Measurements from ENCODE around the gene OPCML.

Gene OPCML

DNA sequence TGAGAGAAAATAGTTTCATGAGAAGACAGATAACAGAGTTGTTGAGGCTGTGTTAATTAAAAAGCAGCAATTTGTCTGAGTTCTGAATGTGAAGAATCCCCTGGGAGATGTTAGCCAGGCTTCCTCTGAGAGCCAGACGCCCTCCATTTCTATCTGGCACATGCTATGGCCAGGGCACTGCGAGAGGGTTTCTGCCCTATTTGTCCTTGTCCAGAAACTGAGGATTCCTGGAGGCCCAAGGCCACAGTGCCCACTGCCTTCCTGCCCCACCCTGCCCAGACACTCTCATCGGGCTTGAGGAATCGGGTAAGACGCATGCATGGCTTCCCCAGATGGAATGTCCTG, 484.6 kb downstream of the OPCML start:
- peaks cover 0 to 1% of the 10 kb centered on the region in 2 donors for H3K4me1 ChIP-seq (ENCODE audit: control insufficient read depth in 1 of 2, insufficient read depth in 2 of 2, low read length in 2 of 2)
- H3K4me3 ChIP-seq (ENCODE audit: low read depth in 1 of 2, low read length in 2 of 2), result no peak overlapping the region
- H3K36me3 ChIP-seq (ENCODE audit: control insufficient read depth in 1 of 2, insufficient read depth in 2 of 2, low read length in 2 of 2), result no peaks in the 10 kb centered on the region
- H3K9me3 ChIP-seq (ENCODE audit: control insufficient read depth in 1 of 2, low read length in 2 of 2), result no peaks in the 10 kb centered on the region
- H3K27ac ChIP-seq (ENCODE audit: low read depth, low read length), result no peak overlapping the region
- no peak overlapping the region for H3K9ac ChIP-seq (ENCODE audit: low read depth in 1 of 2, low read length in 2 of 2)
- H3K27me3 ChIP-seq (ENCODE audit: control insufficient read depth in 1 of 2, insufficient read depth in 2 of 2, low read length in 2 of 2), result peaks cover 3 to 11% of the 10 kb centered on the region in 2 donors

DNA sequence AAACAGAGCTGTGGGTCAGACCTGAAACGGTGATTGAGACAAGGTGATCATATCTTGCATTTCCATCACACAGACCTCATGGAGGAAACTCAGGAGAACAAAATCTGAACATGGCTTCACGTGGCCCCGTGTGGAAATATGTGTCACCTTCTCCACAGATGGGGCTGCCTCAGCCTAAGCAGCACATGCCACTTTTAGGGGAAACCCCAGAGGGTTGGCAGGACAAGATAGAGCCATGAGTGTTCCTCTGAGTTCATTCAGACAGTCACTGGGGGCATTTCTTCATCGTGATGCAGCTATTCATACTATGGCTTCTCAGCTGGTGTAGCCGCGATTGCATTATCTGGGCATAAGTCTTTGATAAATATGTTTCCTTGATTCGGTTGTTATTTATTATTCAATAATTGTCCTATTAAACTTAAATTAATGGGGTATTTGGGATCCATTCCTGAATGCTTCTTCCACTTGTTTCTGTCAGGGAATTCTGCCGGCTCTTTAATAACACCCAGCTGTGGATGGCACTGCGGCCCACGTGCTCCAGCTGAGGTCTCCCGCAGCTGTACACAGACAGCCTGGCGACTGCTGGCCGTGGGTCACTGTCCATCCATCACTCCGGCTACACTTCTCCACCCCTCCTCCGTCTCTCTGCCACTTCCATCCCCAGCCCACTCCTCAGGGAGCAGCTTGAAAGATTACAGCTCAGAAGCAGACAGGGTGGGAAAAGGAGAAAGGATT, 485.1 kb downstream of the OPCML start:
- Histone ChIP-seq H3K9me3 (ENCODE audit: control insufficient read depth in 1 of 2, low read length in 2 of 2) (no peaks in the 10 kb centered on the region), H3K4me3 (ENCODE audit: low read depth in 1 of 2, low read length in 2 of 2) (no peak overlapping the region), H3K9ac (ENCODE audit: low read depth in 1 of 2, low read length in 2 of 2) (no peak overlapping the region), H3K36me3 (ENCODE audit: control insufficient read depth in 1 of 2, insufficient read depth in 2 of 2, low read length in 2 of 2) (no peaks in the 10 kb centered on the region), H3K27me3 (ENCODE audit: control insufficient read depth in 1 of 2, insufficient read depth in 2 of 2, low read length in 2 of 2) (peaks cover 5 to 11% of the 10 kb centered on the region in 2 donors), H3K4me1 (ENCODE audit: control insufficient read depth in 1 of 2, insufficient read depth in 2 of 2, low read length in 2 of 2) (peaks cover 0 to 7% of the 10 kb centered on the region in 2 donors), H3K27ac (ENCODE audit: low read depth, low read length) (no peak overlapping the region)

DNA sequence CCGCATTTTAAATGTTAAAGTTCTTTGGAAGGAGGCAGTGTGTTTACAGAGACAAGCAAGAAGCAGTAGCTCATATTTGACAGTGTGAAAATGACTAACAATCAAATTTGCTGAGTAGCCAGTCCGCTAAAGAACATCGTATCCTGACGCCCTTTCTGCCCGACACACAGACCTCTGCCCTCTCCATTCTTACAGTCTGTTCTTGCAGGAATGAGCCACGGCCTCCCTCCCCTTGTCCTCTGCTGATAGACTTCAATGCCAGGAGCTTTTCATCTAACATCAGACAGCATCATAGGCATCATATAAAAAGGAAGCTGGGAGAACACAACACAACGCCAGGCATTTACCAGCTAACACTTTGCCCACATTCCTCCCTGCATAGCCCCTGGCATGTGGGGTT, 486.0 kb downstream of the OPCML start:
- Histone ChIP-seq H3K36me3 (ENCODE audit: control insufficient read depth in 1 of 2, insufficient read depth in 2 of 2, low read length in 2 of 2) (no peaks in the 10 kb centered on the region), H3K4me3 (ENCODE audit: low read depth in 1 of 2, low read length in 2 of 2) (no peak overlapping the region), H3K9me3 (ENCODE audit: control insufficient read depth in 1 of 2, low read length in 2 of 2) (no peaks in the 10 kb centered on the region), H3K27ac (ENCODE audit: low read depth, low read length) (no peak overlapping the region), H3K4me1 (ENCODE audit: control insufficient read depth in 1 of 2, insufficient read depth in 2 of 2, low read length in 2 of 2) (peaks cover 0 to 8% of the 10 kb centered on the region in 2 donors), H3K27me3 (ENCODE audit: control insufficient read depth in 1 of 2, insufficient read depth in 2 of 2, low read length in 2 of 2) (peaks cover 7 to 14% of the 10 kb centered on the region in 2 donors), H3K9ac (ENCODE audit: low read depth in 1 of 2, low read length in 2 of 2) (no peak overlapping the region)

DNA sequence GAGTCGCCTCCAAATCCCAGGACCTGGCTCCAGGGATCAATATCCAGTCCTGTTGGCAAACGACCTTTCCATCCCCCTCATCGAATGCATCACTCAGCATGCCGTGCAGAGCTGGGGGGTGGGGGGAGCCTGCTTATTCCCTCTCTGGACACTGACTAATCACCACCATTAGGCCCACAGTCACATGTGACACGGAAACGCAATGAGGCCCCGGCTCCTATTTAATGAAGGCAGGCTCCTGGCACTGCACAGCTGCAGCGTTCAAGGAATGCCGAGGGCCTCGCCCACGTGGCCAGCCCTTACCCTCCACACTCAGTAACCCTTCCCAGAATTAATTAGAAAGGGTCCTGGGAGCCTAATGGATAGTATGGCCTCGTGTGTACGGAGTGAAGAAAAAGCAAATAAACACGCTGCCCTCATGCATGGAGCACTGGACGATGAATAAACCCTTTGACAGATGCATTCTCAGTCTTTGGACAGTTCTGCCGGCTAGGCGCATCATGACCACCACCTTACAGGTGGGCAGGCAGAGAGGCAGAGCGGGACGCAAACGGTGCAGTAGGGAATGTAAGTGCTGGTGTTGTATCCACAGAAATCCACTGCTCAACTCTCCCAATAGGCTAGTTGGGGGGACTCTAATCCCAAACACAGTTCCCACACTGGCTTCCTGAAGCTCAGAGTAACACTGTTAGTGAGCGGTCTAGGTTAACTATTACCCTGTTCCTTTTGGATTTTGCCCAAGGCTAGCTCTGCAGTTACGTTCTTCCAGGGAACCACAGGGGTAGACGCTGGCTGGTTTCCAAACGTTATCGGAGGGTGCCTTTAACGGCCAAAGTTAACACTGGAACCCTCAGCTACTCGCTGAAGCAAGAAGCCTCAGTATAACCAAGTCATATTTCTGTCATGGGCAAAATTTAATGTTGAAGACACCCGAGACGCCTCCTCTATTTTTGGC, 490.1 kb downstream of the OPCML start:
- Histone ChIP-seq H3K9ac (ENCODE audit: low read depth in 1 of 2, low read length in 2 of 2) (no peak overlapping the region), H3K27ac (ENCODE audit: low read depth, low read length) (no peak overlapping the region), H3K4me3 (ENCODE audit: low read depth in 1 of 2, low read length in 2 of 2) (no peak overlapping the region), H3K27me3 (ENCODE audit: control insufficient read depth in 1 of 2, insufficient read depth in 2 of 2, low read length in 2 of 2) (peaks cover 7 to 15% of the 10 kb centered on the region in 2 donors), H3K4me1 (ENCODE audit: control insufficient read depth in 1 of 2, insufficient read depth in 2 of 2, low read length in 2 of 2) (peaks cover 0 to 8% of the 10 kb centered on the region in 2 donors), H3K9me3 (ENCODE audit: control insufficient read depth in 1 of 2, low read length in 2 of 2) (no peaks in the 10 kb centered on the region), H3K36me3 (ENCODE audit: control insufficient read depth in 1 of 2, insufficient read depth in 2 of 2, low read length in 2 of 2) (no peaks in the 10 kb centered on the region)

DNA sequence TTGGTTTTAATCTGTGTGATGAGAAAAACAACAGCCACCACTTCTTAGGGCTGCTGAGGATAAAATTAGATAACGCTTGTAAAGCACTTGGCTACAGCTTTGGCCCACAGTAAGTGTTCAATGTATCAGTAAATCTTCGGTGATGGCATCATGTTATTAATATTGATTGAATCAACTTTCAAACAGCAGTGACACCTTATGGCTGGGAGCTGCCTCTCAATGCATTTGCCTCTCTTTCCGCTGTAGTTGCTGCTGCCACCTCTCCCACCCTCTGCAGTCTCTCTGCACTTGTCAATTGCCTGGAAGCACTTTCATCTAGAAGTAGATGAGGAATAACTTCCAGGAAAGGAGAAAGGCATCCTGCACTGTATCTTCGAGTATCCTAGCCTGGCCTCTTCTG, 491.1 kb downstream of the OPCML start:
- H3K27me3 ChIP-seq (ENCODE audit: control insufficient read depth in 1 of 2, insufficient read depth in 2 of 2, low read length in 2 of 2), result peaks cover 4 to 15% of the 10 kb centered on the region in 2 donors
- peaks cover 0 to 8% of the 10 kb centered on the region in 2 donors for H3K4me1 ChIP-seq (ENCODE audit: control insufficient read depth in 1 of 2, insufficient read depth in 2 of 2, low read length in 2 of 2)

DNA sequence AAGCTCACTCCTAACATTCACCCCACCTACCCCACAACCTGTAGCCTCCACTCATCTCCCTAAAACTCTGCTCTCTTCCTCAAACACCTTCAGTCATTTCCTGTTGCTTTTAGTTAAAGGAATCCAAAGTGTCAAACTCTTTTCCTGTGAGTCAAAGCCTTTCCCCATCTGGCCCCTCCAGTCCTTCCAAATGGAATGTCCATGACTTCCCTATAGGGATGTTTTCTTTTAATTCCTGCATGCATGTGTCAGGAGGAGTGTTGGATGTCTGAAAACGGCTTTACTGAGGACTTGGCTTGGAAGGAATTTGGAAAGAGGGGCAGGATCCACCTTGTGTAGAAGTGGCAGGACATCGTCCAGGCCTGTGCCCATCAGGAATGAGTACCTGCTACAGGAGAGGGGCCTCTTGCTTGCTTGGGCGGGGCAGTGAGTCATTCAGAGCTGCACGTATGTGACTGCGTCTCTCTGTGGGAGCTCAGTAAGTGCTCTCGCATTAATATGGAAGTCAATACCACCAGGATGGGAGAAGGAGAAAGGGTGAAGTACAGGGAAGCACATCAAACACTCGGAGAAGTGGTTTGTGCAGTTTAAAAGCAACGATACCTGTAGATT, 491.9 kb downstream of the OPCML start:
- H3K36me3 ChIP-seq (ENCODE audit: control insufficient read depth in 1 of 2, insufficient read depth in 2 of 2, low read length in 2 of 2), result no peaks in the 10 kb centered on the region
- H3K27ac ChIP-seq (ENCODE audit: low read depth, low read length), result no peak overlapping the region
- H3K27me3 ChIP-seq (ENCODE audit: control insufficient read depth in 1 of 2, insufficient read depth in 2 of 2, low read length in 2 of 2), result peaks cover 4 to 15% of the 10 kb centered on the region in 2 donors
- no peak overlapping the region for H3K4me3 ChIP-seq (ENCODE audit: low read depth in 1 of 2, low read length in 2 of 2)
- no peaks in the 10 kb centered on the region for H3K9me3 ChIP-seq (ENCODE audit: control insufficient read depth in 1 of 2, low read length in 2 of 2)
- no peak overlapping the region for H3K9ac ChIP-seq (ENCODE audit: low read depth in 1 of 2, low read length in 2 of 2)
- peaks cover 0 to 8% of the 10 kb centered on the region in 2 donors for H3K4me1 ChIP-seq (ENCODE audit: control insufficient read depth in 1 of 2, insufficient read depth in 2 of 2, low read length in 2 of 2)

More for the DNA sequence above, 491.1 kb downstream of the OPCML start:
- Histone ChIP-seq H3K4me3 (ENCODE audit: low read depth in 1 of 2, low read length in 2 of 2) (no peak overlapping the region), H3K9ac (ENCODE audit: low read depth in 1 of 2, low read length in 2 of 2) (no peak overlapping the region), H3K9me3 (ENCODE audit: control insufficient read depth in 1 of 2, low read length in 2 of 2) (no peaks in the 10 kb centered on the region), H3K27ac (ENCODE audit: low read depth, low read length) (no peak overlapping the region), H3K36me3 (ENCODE audit: control insufficient read depth in 1 of 2, insufficient read depth in 2 of 2, low read length in 2 of 2) (no peaks in the 10 kb centered on the region)

DNA sequence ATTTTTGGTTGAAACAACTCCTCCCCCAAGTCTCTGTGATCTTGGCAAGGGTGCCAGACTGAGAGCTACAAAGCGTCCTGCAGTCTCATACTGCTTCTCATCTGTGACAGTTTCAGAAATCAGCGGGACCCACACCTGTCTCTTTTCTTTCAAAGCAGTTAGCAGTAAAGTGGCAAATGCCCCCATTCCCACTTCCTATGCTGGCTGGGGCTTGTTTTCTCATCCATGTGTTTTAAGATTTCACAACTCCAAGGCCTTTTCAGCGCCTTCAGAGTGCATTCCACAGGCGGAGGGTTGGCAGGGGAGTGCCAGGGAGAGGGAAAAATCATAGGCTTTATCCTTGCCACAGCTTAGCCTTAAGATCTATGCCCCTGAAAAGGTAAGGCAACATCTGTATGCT, 493.5 kb downstream of the OPCML start:
- Histone ChIP-seq H3K36me3 (ENCODE audit: control insufficient read depth in 1 of 2, insufficient read depth in 2 of 2, low read length in 2 of 2) (no peaks in the 10 kb centered on the region), H3K4me3 (ENCODE audit: low read depth in 1 of 2, low read length in 2 of 2) (no peak overlapping the region), H3K27me3 (ENCODE audit: control insufficient read depth in 1 of 2, insufficient read depth in 2 of 2, low read length in 2 of 2) (peaks cover 4 to 8% of the 10 kb centered on the region in 2 donors), H3K9me3 (ENCODE audit: control insufficient read depth in 1 of 2, low read length in 2 of 2) (no peaks in the 10 kb centered on the region), H3K27ac (ENCODE audit: low read depth, low read length) (no peak overlapping the region), H3K9ac (ENCODE audit: low read depth in 1 of 2, low read length in 2 of 2) (no peak overlapping the region), H3K4me1 (ENCODE audit: control insufficient read depth in 1 of 2, insufficient read depth in 2 of 2, low read length in 2 of 2) (peaks cover 0 to 8% of the 10 kb centered on the region in 2 donors)

DNA sequence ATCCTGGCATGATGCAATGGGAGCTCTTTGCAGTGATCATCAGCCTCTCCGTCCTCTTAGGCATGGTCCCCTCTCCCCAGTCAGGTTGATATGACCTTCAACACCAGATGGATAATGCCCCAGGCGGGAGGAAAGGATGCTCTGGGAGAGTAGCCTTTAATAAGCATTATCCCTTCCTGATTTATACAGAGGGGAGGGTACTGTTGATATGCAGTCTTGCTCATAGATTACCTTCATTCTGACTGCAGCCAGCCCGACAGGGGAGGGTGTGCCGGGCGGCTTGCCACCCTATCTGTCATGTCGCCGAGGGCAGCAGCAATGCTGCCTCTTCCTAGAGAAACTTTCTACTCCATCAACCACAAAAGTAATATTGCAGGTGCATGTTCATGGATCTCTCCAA, 497.4 kb downstream of the OPCML start:
- H3K4me3 ChIP-seq (ENCODE audit: low read depth in 1 of 2, low read length in 2 of 2), result no peak overlapping the region
- H3K9ac ChIP-seq (ENCODE audit: low read depth in 1 of 2, low read length in 2 of 2), result no peak overlapping the region
- H3K27ac ChIP-seq (ENCODE audit: low read depth, low read length), result no peak overlapping the region
- no peaks in the 10 kb centered on the region for H3K4me1 ChIP-seq (ENCODE audit: control insufficient read depth in 1 of 2, insufficient read depth in 2 of 2, low read length in 2 of 2)
- H3K9me3 ChIP-seq (ENCODE audit: control insufficient read depth in 1 of 2, low read length in 2 of 2), result no peaks in the 10 kb centered on the region
- no peaks in the 10 kb centered on the region for H3K36me3 ChIP-seq (ENCODE audit: control insufficient read depth in 1 of 2, insufficient read depth in 2 of 2, low read length in 2 of 2)
- H3K27me3 ChIP-seq (ENCODE audit: control insufficient read depth in 1 of 2, insufficient read depth in 2 of 2, low read length in 2 of 2), result no peaks in the 10 kb centered on the region

DNA sequence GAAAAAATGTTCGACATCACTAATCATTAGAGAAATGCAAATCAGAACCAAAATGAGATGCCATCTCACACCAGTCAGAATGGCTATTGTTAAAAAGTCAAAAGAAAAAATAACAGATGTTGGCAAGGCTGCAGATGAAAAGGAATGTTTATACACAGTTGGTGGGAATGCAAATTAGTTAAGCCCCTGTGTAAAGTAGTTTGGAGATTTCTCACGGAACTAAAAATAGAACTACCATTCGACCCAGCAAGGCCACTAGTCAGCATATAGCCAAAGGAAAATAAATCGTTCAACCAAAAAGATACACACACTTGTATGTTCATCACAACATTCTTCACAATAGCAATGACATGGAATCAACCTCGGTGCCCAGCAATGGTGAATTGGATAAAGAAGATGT, 503.2 kb downstream of the OPCML start:
- Histone ChIP-seq H3K27me3 (ENCODE audit: control insufficient read depth in 1 of 2, insufficient read depth in 2 of 2, low read length in 2 of 2) (no peaks in the 10 kb centered on the region), H3K9me3 (ENCODE audit: control insufficient read depth in 1 of 2, low read length in 2 of 2) (no peaks in the 10 kb centered on the region), H3K27ac (ENCODE audit: low read depth, low read length) (no peak overlapping the region), H3K4me1 (ENCODE audit: control insufficient read depth in 1 of 2, insufficient read depth in 2 of 2, low read length in 2 of 2) (no peaks in the 10 kb centered on the region), H3K36me3 (ENCODE audit: control insufficient read depth in 1 of 2, insufficient read depth in 2 of 2, low read length in 2 of 2) (no peaks in the 10 kb centered on the region), H3K4me3 (ENCODE audit: low read depth in 1 of 2, low read length in 2 of 2) (no peak overlapping the region), H3K9ac (ENCODE audit: low read depth in 1 of 2, low read length in 2 of 2) (no peak overlapping the region)

DNA sequence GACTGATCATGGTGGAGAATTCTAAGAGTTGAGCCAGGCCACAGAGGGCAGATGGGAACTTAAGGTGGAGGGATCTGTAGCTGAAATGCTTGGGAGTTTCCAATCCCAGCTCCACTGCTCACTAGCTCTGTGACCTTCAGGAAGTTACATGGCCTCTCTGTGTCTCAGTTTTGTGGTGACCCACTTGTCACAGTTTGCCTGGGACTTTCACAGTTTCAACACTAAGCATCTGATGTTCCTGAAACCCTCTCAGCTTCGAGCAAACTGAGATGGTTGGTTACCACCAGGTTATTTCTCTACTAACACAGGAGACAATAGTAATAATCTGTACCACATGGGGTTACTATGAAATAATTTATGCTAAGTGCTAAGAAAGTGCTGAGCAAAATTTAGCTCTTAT, 505.3 kb downstream of the OPCML start:
- Histone ChIP-seq H3K4me1 (ENCODE audit: control insufficient read depth in 1 of 2, insufficient read depth in 2 of 2, low read length in 2 of 2) (no peaks in the 10 kb centered on the region), H3K9ac (ENCODE audit: low read depth in 1 of 2, low read length in 2 of 2) (no peak overlapping the region), H3K9me3 (ENCODE audit: control insufficient read depth in 1 of 2, low read length in 2 of 2) (no peaks in the 10 kb centered on the region), H3K4me3 (ENCODE audit: low read depth in 1 of 2, low read length in 2 of 2) (no peak overlapping the region), H3K36me3 (ENCODE audit: control insufficient read depth in 1 of 2, insufficient read depth in 2 of 2, low read length in 2 of 2) (no peaks in the 10 kb centered on the region), H3K27ac (ENCODE audit: low read depth, low read length) (no peak overlapping the region), H3K27me3 (ENCODE audit: control insufficient read depth in 1 of 2, insufficient read depth in 2 of 2, low read length in 2 of 2) (peaks cover 0 to 6% of the 10 kb centered on the region in 2 donors)
